HG03039 (cell line): ENCODE measurements around the gene GFRA4.

Source experiments
- ATAC-seq: cut with Tn5 transposase; IDR thresholded peaks from one replicate; pipeline ENCODE4 v1.9.1; 2021; ENCODE audit warnings: mild to moderate bottlenecking, moderate library complexity; ENCODE audit not compliant: unreplicated experiment

GFRA4 gene

GRCh38 chr20:3696200-3696599 is 33.0 kb upstream of the GFRA4 start:
- no peak for ATAC-seq

- ATAC-seq, result no peak
These were observed 31.7 kb upstream of the GFRA4 start for GRCh38 chr20:3694864-3695263.

GRCh38 chr20:3693376-3693775 is 30.2 kb upstream of the GFRA4 start:
- no peak for ATAC-seq

GRCh38 chr20:3692706-3693294 is 29.6 kb upstream of the GFRA4 start:
- ATAC-seq, result no peak

- ATAC-seq, result no peak
These were observed 28.7 kb upstream of the GFRA4 start for GRCh38 chr20:3691897-3692296.

GRCh38 chr20:3691306-3691705 is 28.1 kb upstream of the GFRA4 start:
- no peak for ATAC-seq

- no peak for ATAC-seq
These were observed 27.2 kb upstream of the GFRA4 start for GRCh38 chr20:3690413-3690812.

- ATAC-seq, result no peak
These were observed 26.8 kb upstream of the GFRA4 start for GRCh38 chr20:3689978-3690377.

GRCh38 chr20:3687655-3688054 is 24.5 kb upstream of the GFRA4 start:
- no peak for ATAC-seq

- ATAC-seq, result no peak
These were observed 23.7 kb upstream of the GFRA4 start for GRCh38 chr20:3686867-3687321.

- ATAC-seq, result no peak
These were observed 23.2 kb upstream of the GFRA4 start for GRCh38 chr20:3686421-3686820.

- no peak for ATAC-seq
These were observed 22.1 kb upstream of the GFRA4 start for GRCh38 chr20:3685341-3685740.

GRCh38 chr20:3681931-3682781 is 19.0 kb upstream of the GFRA4 start, which contains the start of gene ADAM33:
TSS of gene ADAM33 (minus strand) at chr20:3682010. CDS start at chr20:3682004, 6 bp downstream.
- ATAC-seq, result no peak

- no peak for ATAC-seq
These were observed 18.2 kb upstream of the GFRA4 start for GRCh38 chr20:3681352-3681930.

GRCh38 chr20:3680701-3681351 is 17.6 kb upstream of the GFRA4 start:
- no peak for ATAC-seq

- no peak for ATAC-seq
These were observed 16.8 kb upstream of the GFRA4 start for GRCh38 chr20:3679749-3680700.

- ATAC-seq, result no peak
These were observed 15.9 kb upstream of the GFRA4 start for GRCh38 chr20:3678856-3679720.

- no peak for ATAC-seq
These were observed 15.0 kb upstream of the GFRA4 start for GRCh38 chr20:3678198-3678597.

GRCh38 chr20:3677733-3678132 is 14.5 kb upstream of the GFRA4 start:
- ATAC-seq, result no peak
